ENCODE measurements around the gene SND1. TPM values are rescaled to one million over a fixed set of nuclear protein-coding genes. Genes with fewer than 3 reads are reported as not detected.
A peak's percentile ranks its signal among the peaks of the same experiment; 100 is the strongest.

The SND1 gene
- total RNA-seq, 1 experiment from 2014 or later = 218 TPM

DNA sequence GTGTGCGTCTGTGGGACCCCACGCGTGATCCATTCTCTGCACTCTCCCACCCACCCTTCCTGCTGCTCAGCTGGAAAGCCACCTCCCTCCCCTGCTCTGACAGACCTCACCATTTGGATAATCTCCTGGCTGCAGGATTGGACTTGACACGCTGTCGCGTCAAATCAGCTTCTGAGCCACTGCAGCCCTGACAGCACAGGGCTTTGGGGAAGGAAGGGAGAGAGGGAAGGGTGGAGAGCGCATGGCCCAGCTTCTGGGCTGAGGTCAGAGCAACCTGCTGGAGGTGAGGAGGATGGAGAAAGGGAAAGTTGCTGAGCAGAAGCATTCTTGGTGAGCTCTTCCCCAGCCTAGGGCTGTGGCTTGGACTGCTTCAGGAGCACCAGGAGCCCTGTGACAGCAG lies 428.2 kb downstream of the SND1 start:
- Histone ChIP-seq H3K56ac (ENCODE audit: insufficient read length, low read depth, low read length) (no peak overlapping the region), H2BK12ac (ENCODE audit: insufficient read length, low read depth, low read length) (no peak overlapping the region), H4K20me1 (ENCODE audit: control insufficient read depth, insufficient read depth, insufficient read length) (no peaks in the 10 kb centered on the region), H3K9ac (ENCODE audit: extremely low read depth, insufficient read length, low read length) (no peak overlapping the region), H2AK5ac (ENCODE audit: insufficient read length, low read length) (no peak overlapping the region), H2BK5ac (ENCODE audit: insufficient read length, low read length) (no peak overlapping the region), H3K27me3 (ENCODE audit: insufficient read depth, low read length) (no peaks in the 10 kb centered on the region), H3K79me1 (ENCODE audit: insufficient read depth, low read depth, low read length, poor library complexity, severe bottlenecking) (no peaks in the 10 kb centered on the region), H3K4me2 (ENCODE audit: insufficient read depth, insufficient read length, low read length) (no peak overlapping the region), H3K14ac (ENCODE audit: insufficient read depth, low read length) (no peak overlapping the region), H4K5ac (ENCODE audit: insufficient read length, low read depth, low read length) (no peak overlapping the region), H3K79me2 (ENCODE audit: insufficient read depth, low read length) (no peaks in the 10 kb centered on the region), H3K4me1 (ENCODE audit: insufficient read depth, low read length) (no peaks in the 10 kb centered on the region; the same call in 1 of the 2 replicates), H3K27ac (ENCODE audit: insufficient read length, low read depth, low read length) (no peak overlapping the region), H4K8ac (replicated peaks; ENCODE audit: insufficient read length, low read depth, low read length) (no peak overlapping the region), H2AFZ (ENCODE audit: low read length) (no peak overlapping the region), H2BK120ac (ENCODE audit: low read depth, low read length, poor library complexity, severe bottlenecking) (no peak overlapping the region), H3K18ac (ENCODE audit: insufficient read length, low read depth, low read length) (no peak overlapping the region), H4K91ac (ENCODE audit: insufficient read length, low read depth, low read length) (no peak overlapping the region), H3K4ac (ENCODE audit: low read depth, low read length) (no peak overlapping the region), H3K23me2 (ENCODE audit: insufficient read length, low read depth, low read length, poor library complexity, severe bottlenecking) (no peaks in the 10 kb centered on the region), H2BK20ac (ENCODE audit: low read depth, low read length, poor library complexity, severe bottlenecking) (no peak overlapping the region), H2BK15ac (ENCODE audit: low read depth, low read length) (no peak overlapping the region), H3T11ph (ENCODE audit: low read length) (no peak overlapping the region), H3K9me3 (ENCODE audit: control insufficient read depth, low read depth, low read length) (no peaks in the 10 kb centered on the region), H3K23ac (ENCODE audit: insufficient read length, low read depth, low read length) (no peak overlapping the region)
- TF ChIP-seq, protein P1, sequence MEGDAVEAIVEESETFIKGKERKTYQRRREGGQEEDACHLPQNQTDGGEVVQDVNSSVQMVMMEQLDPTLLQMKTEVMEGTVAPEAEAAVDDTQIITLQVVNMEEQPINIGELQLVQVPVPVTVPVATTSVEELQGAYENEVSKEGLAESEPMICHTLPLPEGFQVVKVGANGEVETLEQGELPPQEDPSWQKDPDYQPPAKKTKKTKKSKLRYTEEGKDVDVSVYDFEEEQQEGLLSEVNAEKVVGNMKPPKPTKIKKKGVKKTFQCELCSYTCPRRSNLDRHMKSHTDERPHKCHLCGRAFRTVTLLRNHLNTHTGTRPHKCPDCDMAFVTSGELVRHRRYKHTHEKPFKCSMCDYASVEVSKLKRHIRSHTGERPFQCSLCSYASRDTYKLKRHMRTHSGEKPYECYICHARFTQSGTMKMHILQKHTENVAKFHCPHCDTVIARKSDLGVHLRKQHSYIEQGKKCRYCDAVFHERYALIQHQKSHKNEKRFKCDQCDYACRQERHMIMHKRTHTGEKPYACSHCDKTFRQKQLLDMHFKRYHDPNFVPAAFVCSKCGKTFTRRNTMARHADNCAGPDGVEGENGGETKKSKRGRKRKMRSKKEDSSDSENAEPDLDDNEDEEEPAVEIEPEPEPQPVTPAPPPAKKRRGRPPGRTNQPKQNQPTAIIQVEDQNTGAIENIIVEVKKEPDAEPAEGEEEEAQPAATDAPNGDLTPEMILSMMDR (conservative IDR thresholded peaks at IDR 0.05) = no peak
- no peaks in the 10 kb centered on the region; the same call in 1 of the 2 replicates for H3K27me3 Mint-ChIP-seq (ENCODE audit: low read depth)
- no peaks in the 10 kb centered on the region for H3K9me3 Mint-ChIP-seq
- no CpG with 5 or more reads among the region's 7 CpGs for WGBS (ENCODE audit: extremely low coverage, insufficient read length, low lambda C conversion rate)
- peaks cover 8 to 26% (median 8%) of the 10 kb centered on the region in 3 experiments; a peak in 6 of 7 replicates for H3K36me3 Mint-ChIP-seq (ENCODE audit: insufficient read depth in 1 of 3, low read depth in 3 of 3)
- H3K4me3 Mint-ChIP-seq = no peak overlapping the region
- no peak for DNase-seq
- H3K27ac Mint-ChIP-seq = 0 out of 7 replicates have a peak overlapping the region, but pooled peaks of 1 of the 3 experiments have one; percentile 29
- peaks cover 0 to 4% of the 10 kb centered on the region in 2 experiments; a peak in 1 of 4 replicates for H3K4me1 Mint-ChIP-seq

Data from H9 (cell line).